Keratinocyte (primary cell): Measurements from ENCODE around the gene RGS10.

ENCODE experiments used
- EZH2 ChIP-seq: IDR thresholded peaks from one replicate; pipeline ENCODE4 v1.6.1; 2012; ENCODE audit warnings: inconsistent platforms, mild to moderate bottlenecking, low read length, moderate library complexity
- TF ChIP-seq, protein P1 (sequence below), 3 experiments: IDR thresholded peaks in 1 of 3; conservative IDR thresholded peaks in 1 of 3; optimal IDR thresholded peaks in 1 of 3; 2 replicates in 2 of 3; 3 replicates in 1 of 3; pipeline versions ENCODE3 to v1.5.1; 2011; ENCODE audit warnings: low read length in 3 of 3, mild to moderate bottlenecking in 3 of 3, moderate library complexity in 2 of 3, control low read depth in 1 of 3, inconsistent platforms in 1 of 3; ENCODE audit not compliant: insufficient read depth in 2 of 3; ENCODE audit errors: extremely low read depth in 1 of 3

DNA sequence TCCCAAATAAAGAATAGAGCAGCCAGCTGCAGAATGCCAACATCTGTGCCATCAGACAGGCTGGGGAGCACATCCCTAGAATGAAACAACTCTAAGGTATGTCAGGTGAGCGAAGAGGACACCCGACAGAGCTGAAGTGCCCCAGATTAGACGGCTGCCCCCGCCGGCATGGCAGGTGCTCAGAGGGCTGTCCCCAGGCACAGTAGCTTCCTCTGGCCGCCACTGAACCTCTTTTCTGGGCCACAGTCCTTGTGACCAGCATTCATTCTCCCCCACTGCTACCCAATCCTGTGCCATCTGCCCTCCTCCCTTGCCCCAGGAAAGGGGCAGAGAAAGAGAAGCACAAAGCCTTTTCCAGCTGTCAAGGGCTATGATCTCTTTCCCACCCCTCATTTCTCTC, 41.7 kb downstream of the RGS10 start:
- TF ChIP-seq, protein P1, sequence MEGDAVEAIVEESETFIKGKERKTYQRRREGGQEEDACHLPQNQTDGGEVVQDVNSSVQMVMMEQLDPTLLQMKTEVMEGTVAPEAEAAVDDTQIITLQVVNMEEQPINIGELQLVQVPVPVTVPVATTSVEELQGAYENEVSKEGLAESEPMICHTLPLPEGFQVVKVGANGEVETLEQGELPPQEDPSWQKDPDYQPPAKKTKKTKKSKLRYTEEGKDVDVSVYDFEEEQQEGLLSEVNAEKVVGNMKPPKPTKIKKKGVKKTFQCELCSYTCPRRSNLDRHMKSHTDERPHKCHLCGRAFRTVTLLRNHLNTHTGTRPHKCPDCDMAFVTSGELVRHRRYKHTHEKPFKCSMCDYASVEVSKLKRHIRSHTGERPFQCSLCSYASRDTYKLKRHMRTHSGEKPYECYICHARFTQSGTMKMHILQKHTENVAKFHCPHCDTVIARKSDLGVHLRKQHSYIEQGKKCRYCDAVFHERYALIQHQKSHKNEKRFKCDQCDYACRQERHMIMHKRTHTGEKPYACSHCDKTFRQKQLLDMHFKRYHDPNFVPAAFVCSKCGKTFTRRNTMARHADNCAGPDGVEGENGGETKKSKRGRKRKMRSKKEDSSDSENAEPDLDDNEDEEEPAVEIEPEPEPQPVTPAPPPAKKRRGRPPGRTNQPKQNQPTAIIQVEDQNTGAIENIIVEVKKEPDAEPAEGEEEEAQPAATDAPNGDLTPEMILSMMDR (optimal IDR thresholded peaks at IDR 0.05 in 1 of 3, IDR thresholded peaks at IDR 0.05 in 1 of 3, conservative IDR thresholded peaks at IDR 0.05 in 1 of 3; ENCODE audit: extremely low read depth in 1 of 3, insufficient read depth in 2 of 3, low read length in 3 of 3): no peak
- TF ChIP-seq EZH2: no peak
